ENCODE measurements around the gene LAMC1. TPM values are rescaled to one million over a fixed set of nuclear protein-coding genes. Genes with fewer than 3 reads are reported as not detected.
A peak's percentile ranks its signal among the peaks of the same experiment; 100 is the strongest.

The LAMC1 gene
- total RNA-seq, 1 experiment from 2014 or later: 13.1 TPM

- peak; percentile 38 for DNase-seq (ENCODE audit: low spot score)
These were observed 3.4 kb upstream of the LAMC1 start for GRCh38 chr1:183019860-183020259.

- no peak for DNase-seq (ENCODE audit: low spot score)
These were observed 1.6 kb upstream of the LAMC1 start for GRCh38 chr1:183021405-183022201.

- peak; percentile 78 for DNase-seq (ENCODE audit: low spot score)
These were observed 746 bp upstream of the LAMC1 start for GRCh38 chr1:183022202-183023145.

- DNase-seq (ENCODE audit: low spot score): peak; percentile 91
These were observed 539 bp downstream of the LAMC1 start for GRCh38 chr1:183023601-183024316.

GRCh38 chr1:183024317-183025009 lies 1.2 kb downstream of the LAMC1 start:
- peak; percentile 42 for DNase-seq (ENCODE audit: low spot score)

- no peak for DNase-seq (ENCODE audit: low spot score)
These were observed 1.8 kb downstream of the LAMC1 start for GRCh38 chr1:183025010-183025337.

GRCh38 chr1:183025782-183026774 lies 2.9 kb downstream of the LAMC1 start:
- no peak for DNase-seq (ENCODE audit: low spot score)

- no peak for DNase-seq (ENCODE audit: low spot score)
These were observed 3.8 kb downstream of the LAMC1 start for GRCh38 chr1:183027031-183027430.

GRCh38 chr1:183027791-183028190 lies 4.6 kb downstream of the LAMC1 start:
- DNase-seq (ENCODE audit: low spot score): no peak

- DNase-seq (ENCODE audit: low spot score): no peak
These were observed 6.4 kb downstream of the LAMC1 start for GRCh38 chr1:183029591-183030000.

- peak; percentile 46 for DNase-seq (ENCODE audit: low spot score)
These were observed 6.8 kb downstream of the LAMC1 start for GRCh38 chr1:183030053-183030452.

GRCh38 chr1:183032122-183032921 lies 9.1 kb downstream of the LAMC1 start:
- DNase-seq (ENCODE audit: low spot score): no peak

- DNase-seq (ENCODE audit: low spot score): no peak
These were observed 10.0 kb downstream of the LAMC1 start for GRCh38 chr1:183033205-183033604.

GRCh38 chr1:183034682-183035081 lies 11.5 kb downstream of the LAMC1 start:
- DNase-seq (ENCODE audit: low spot score): no peak

GRCh38 chr1:183038333-183038866 lies 15.2 kb downstream of the LAMC1 start:
- no peak for DNase-seq (ENCODE audit: low spot score)

GRCh38 chr1:183038913-183039312 lies 15.7 kb downstream of the LAMC1 start:
- DNase-seq (ENCODE audit: low spot score): no peak

- no peak for DNase-seq (ENCODE audit: low spot score)
These were observed 16.1 kb downstream of the LAMC1 start for GRCh38 chr1:183039330-183039729.

- DNase-seq (ENCODE audit: low spot score): no peak
These were observed 16.8 kb downstream of the LAMC1 start for GRCh38 chr1:183039985-183040447.

- DNase-seq (ENCODE audit: low spot score): no peak
These were observed 17.3 kb downstream of the LAMC1 start for GRCh38 chr1:183040547-183040971.
